Epithelial cell of esophagus (primary cell): ENCODE data around the gene NKAIN2.

Experiments
- DNase-seq: peaks from one replicate; pipeline ENCODE4 v3.0.0; 2010; ENCODE audit warnings: low read depth
- H3K4me3 ChIP-seq: 2 replicates; pipeline ENCODE4 v1.5.1; 2011; ENCODE audit warnings: mild to moderate bottlenecking, low read length, control low read depth
- TF ChIP-seq, protein P1 (sequence below): IDR thresholded peaks from 2 replicates; pipeline ENCODE4 v1.5.1; 2011; ENCODE audit warnings: low read depth, mild to moderate bottlenecking, low read length, control low read depth, inconsistent platforms; ENCODE audit not compliant: insufficient read depth; ENCODE audit errors: missing control alignments

NKAIN2 gene

DNA sequence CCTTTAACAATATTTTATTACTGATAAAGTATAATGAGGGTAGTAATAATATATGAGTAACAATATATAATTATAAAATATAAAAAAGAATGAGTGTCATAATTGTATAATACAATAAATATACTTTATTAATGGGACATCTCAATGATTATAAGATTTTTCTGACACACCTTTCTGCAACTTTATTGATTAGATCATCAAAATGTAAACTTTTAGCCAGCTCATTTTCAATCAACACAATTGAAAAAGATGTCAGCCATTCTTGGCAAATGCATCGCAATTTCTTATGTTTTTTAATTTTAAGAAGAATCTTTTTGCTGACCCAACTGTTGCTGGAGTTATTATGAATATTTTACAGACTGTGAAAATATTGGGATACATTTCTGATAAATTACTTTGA, 1026.2 kb downstream of the NKAIN2 start:
- H3K4me3 ChIP-seq: no peak overlapping the region
- no peak for DNase-seq
- TF ChIP-seq, protein P1, sequence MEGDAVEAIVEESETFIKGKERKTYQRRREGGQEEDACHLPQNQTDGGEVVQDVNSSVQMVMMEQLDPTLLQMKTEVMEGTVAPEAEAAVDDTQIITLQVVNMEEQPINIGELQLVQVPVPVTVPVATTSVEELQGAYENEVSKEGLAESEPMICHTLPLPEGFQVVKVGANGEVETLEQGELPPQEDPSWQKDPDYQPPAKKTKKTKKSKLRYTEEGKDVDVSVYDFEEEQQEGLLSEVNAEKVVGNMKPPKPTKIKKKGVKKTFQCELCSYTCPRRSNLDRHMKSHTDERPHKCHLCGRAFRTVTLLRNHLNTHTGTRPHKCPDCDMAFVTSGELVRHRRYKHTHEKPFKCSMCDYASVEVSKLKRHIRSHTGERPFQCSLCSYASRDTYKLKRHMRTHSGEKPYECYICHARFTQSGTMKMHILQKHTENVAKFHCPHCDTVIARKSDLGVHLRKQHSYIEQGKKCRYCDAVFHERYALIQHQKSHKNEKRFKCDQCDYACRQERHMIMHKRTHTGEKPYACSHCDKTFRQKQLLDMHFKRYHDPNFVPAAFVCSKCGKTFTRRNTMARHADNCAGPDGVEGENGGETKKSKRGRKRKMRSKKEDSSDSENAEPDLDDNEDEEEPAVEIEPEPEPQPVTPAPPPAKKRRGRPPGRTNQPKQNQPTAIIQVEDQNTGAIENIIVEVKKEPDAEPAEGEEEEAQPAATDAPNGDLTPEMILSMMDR: no peak

DNA sequence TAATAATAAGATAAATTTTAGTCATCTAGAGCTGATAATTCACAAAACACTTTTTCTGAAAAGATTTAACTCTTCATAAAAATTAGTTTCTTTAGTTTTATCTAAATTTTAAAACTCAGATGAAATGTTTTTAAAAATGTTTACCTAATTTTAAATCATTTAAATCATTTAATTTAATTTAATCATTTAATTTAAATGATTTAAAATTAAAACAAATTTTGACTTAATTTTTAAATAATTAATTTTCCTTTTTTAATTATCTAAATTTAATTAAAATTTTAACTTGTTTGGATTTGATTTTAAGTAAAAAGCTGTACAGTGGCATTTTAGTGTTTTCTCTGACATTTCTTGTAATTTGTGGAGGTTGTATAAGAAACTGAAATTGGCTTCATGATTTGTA, 1026.8 kb downstream of the NKAIN2 start:
- TF ChIP-seq, protein P1: no peak
- no peak for DNase-seq
- no peak overlapping the region for H3K4me3 ChIP-seq

DNA sequence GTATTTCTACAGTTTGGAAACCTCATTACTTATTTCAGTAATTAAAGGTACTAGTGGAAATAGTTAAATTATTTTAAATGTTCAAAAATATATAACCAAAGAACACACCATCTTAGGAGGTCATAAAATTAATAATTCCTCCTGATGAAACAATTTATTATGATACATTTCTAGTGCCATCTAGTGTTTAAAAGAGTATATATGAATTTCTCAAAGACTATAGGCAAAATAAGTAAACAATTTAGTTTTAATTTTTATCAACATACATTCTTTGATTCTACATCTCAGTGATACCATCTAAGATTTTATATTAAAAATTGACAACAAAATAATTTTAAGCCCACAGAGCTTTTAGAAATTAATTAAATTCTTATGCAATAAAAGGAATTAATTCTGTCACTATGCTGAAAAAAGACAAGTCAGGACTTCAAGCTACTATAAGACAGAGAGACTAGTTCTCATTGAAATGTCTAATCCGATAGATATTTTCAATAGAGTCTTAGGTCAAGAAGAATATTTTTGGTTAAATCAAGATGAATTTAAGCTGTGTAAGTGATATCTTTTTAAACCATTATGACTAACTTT, 1050.8 kb downstream of the NKAIN2 start:
- no peak overlapping the region for H3K4me3 ChIP-seq
- no peak for DNase-seq
- TF ChIP-seq, protein P1: no peak

DNA sequence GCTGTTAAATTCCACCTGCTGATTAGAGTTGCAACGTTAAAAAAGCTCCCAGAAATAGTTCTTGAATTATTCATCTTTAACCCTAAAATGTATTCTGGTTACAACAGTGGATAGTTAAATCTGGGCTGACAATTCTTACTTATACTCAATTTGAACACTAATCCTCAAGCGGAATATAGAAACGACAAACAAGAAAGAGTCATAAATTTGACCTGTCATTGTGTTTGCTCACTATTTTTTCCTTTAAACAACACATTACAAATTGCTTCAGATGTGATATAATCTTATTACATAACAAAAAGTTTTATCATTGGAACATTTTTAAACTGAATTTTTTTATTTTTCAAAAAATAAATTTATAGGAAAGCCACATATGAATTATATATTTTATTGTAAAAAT, 1054.1 kb downstream of the NKAIN2 start:
- H3K4me3 ChIP-seq: no peak overlapping the region
- DNase-seq: no peak
- TF ChIP-seq, protein P1: no peak

DNA sequence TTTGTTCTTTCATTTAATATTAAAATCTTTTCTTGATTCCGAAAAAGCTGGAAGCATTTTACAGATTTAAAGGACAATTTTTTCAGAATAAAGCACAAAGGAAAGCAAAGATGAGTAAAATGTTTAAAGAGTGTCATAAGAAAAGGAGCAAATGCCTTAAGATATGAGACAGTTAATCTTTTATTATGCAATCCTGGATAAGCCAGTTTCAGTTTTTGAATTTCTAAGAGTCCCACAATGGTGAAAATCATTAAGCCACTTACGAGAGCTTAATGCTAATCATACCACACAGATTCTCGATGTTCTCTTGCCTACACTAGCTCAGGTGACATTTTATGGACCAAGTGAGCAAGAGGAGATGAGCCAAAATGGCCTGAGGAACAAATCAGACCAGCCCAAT, 1054.9 kb downstream of the NKAIN2 start:
- TF ChIP-seq, protein P1: no peak
- no peak overlapping the region for H3K4me3 ChIP-seq
- peak; percentile 27 for DNase-seq

DNA sequence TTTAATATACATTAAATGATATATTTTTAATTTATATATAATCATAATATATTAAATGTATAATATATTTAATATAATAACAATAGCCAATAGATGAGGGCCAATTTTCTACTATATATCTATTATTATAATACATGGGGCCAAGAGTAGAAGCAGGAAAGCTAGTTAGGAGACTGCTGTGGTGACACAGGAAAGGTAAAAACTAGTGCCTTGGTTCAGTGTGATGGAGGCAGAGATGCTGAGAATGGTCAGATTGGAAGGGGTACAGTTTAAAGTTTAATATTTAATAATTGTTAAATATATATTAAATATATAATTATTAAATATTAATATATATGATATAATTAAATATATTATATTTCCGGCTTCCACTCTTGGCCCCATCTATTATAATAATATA, 1055.7 kb downstream of the NKAIN2 start:
- no peak for DNase-seq
- TF ChIP-seq, protein P1: no peak
- H3K4me3 ChIP-seq: no peak overlapping the region

DNA sequence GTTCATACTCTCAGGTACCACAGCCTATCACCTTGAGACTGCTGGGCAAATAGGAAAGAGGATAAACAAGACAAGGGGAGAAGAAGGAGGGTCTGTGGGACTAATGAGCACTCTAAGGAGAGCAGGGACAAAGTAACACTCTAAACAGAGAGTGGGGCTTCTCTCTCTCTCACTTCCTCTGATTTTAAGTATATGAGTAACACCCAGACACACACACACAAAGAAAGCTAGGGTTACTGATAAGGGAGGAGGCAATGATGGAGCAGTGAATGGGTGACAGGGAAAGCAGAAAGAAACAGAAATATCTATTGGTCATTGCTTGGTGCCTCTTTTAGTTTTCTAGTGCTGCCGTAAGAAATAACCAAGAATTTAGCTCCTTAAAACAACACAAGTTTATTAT, 1062.4 kb downstream of the NKAIN2 start:
- TF ChIP-seq, protein P1: no peak
- H3K4me3 ChIP-seq: no peak overlapping the region
- no peak for DNase-seq
